Ascending aorta (tissue), 2 donors: ENCODE measurements around the gene ADK. TPM values are rescaled to one million over a fixed set of nuclear protein-coding genes. Genes with fewer than 3 reads are reported as not detected.

Experiments
- DNase-seq, 2 donors: peaks; one replicate each; pipeline ENCODE4 v3.0.0-alpha.2; 2019; ENCODE audit warnings: low spot score in 2 of 2
- H3K27ac ChIP-seq, 2 donors: fragments of 200-600 bp; sonication (generic); one replicate each; pipeline ENCODE4 v1.5.1; 2016 to 2017; ENCODE audit warnings: mild to moderate bottlenecking in 1 of 2
- H3K27me3 ChIP-seq: fragments of 200-600 bp; sonication (generic); one replicate; pipeline ENCODE4 v1.5.1; 2017
- H3K36me3 ChIP-seq, 2 donors: fragments of 200-600 bp; sonication (generic); one replicate each; pipeline ENCODE4 v1.5.1; 2016
- H3K4me1 ChIP-seq, 2 donors: fragments of 200-600 bp; sonication (generic); one replicate each; pipeline ENCODE4 v1.5.1; 2016 to 2017; ENCODE audit warnings: mild to moderate bottlenecking in 1 of 2
- H3K4me3 ChIP-seq, 2 donors: fragments of 200-600 bp; sonication (generic); one replicate each; pipeline ENCODE4 v1.5.1; 2016 to 2017; ENCODE audit warnings: mild to moderate bottlenecking in 1 of 2
- H3K9me3 ChIP-seq, 2 donors: fragments of 200-600 bp; sonication (generic); one replicate each; pipeline ENCODE4 v1.5.1; 2016
- intact Hi-C: fragments of 100-400 bp; cut with DNase I; formaldehyde crosslinking; loops from one replicate; pipeline ENCODE4 v1.15.1; 2023
- total RNA-seq: library from RNA; depleted of rRNA; stranded (reverse); fragments of >200 nt; gene quantifications from one replicate; pipeline ENCODE4 v1.1.0, GENCODE V29; 2016
- TF ChIP-seq, protein P1 (sequence below), 3 experiments: fragments of 200-600 bp in 2 of 3; fragments of 450-650 bp in 1 of 3; sonication (generic) in 2 of 3; IDR thresholded peaks; one replicate each; pipeline ENCODE4 v1.5.1; 2016 to 2019; ENCODE audit warnings: antibody characterized with exemption in 3 of 3, mild to moderate bottlenecking in 1 of 3, moderate library complexity in 1 of 3

Gene ADK
- total RNA-seq, 1 donor from 2014 or later: 2.4 TPM

DNA sequence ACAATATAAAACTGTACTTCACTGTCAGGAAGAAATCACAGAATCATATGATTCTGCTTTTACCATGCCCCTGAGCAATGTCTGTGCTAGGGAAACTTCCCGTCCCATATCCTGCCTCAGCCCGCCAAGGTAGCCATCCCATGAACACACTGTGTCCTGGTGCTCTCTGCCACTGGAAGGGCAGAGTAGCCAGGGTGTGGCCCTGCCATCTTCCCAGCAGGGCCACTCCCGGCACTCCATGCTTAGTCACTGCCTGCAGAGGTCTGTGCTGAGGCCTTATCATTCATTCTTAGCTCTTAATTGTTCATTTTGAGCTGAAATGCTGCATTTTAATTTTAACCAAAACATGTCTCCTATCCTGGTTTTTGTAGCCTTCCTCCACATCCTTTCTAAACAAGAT lies 32.2 kb upstream of the ADK start:
- no peaks in the 10 kb centered on the region for H3K4me1 ChIP-seq
- no peak for DNase-seq
- no peaks in the 10 kb centered on the region for H3K9me3 ChIP-seq
- no peaks in the 10 kb centered on the region for H3K27me3 ChIP-seq
- peaks cover 77 to 81% of the 10 kb centered on the region in 2 donors for H3K36me3 ChIP-seq
- no peak overlapping the region for H3K4me3 ChIP-seq
- TF ChIP-seq, protein P1, sequence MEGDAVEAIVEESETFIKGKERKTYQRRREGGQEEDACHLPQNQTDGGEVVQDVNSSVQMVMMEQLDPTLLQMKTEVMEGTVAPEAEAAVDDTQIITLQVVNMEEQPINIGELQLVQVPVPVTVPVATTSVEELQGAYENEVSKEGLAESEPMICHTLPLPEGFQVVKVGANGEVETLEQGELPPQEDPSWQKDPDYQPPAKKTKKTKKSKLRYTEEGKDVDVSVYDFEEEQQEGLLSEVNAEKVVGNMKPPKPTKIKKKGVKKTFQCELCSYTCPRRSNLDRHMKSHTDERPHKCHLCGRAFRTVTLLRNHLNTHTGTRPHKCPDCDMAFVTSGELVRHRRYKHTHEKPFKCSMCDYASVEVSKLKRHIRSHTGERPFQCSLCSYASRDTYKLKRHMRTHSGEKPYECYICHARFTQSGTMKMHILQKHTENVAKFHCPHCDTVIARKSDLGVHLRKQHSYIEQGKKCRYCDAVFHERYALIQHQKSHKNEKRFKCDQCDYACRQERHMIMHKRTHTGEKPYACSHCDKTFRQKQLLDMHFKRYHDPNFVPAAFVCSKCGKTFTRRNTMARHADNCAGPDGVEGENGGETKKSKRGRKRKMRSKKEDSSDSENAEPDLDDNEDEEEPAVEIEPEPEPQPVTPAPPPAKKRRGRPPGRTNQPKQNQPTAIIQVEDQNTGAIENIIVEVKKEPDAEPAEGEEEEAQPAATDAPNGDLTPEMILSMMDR (IDR thresholded peaks at IDR 0.05): no peak
- intact Hi-C loops: no loop called here
- peak overlapping the region; percentile 38 to 59 for H3K27ac ChIP-seq

DNA sequence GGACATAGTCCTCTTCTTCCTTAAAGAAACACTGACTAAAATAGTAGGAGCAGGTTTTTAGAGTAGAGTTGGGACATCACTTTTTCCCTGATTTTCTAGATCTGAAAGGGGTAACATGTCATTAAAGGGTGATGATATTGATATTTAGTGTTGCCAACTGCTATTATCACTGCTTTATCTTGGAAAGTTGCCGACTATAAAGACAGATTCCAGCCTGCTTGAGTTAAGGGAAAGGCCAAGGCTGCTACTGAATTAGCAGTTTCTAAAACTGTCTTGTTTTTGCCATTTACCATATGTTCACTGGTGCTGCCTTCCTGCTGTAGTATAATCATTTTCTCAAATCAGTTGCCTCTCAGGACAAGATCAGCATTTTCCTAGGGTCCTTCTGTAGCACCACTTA lies 30.1 kb upstream of the ADK start:
- intact Hi-C loops: no loop called here

DNA sequence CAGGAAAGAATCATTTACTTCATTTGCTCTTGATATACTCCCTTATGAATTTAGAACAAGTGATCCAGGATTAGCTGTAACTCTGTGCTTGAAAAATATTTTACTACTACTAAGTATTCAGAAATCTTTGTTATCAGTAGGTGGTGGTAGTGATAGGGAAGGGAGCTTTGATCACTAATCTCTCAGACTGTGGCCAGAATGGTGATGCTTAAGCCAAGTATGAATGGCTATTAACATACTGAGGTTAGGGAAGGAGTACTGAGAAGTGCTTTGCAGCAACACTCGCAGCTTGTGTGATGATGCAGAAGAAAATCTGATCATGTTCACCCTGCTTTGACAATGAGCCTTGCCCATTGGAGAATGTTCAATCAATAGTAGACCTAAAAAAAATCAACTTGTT lies 29.7 kb upstream of the ADK start:
- Histone ChIP-seq H3K4me1 (no peaks in the 10 kb centered on the region), H3K27me3 (no peaks in the 10 kb centered on the region), H3K4me3 (no peak overlapping the region), H3K36me3 (peaks cover 77% of the 10 kb centered on the region in 2 donors), H3K27ac (peak overlapping the region in 1 of 2 donors; percentile 26), H3K9me3 (no peaks in the 10 kb centered on the region)
- intact Hi-C loops: no loop called here
- TF ChIP-seq, protein P1 (IDR thresholded peaks at IDR 0.05): no peak
- DNase-seq: no peak

More for the DNA sequence above, 30.1 kb upstream of the ADK start:
- no peaks in the 10 kb centered on the region for H3K4me1 ChIP-seq
- no peak for DNase-seq
- H3K27me3 ChIP-seq: no peaks in the 10 kb centered on the region
- H3K27ac ChIP-seq: peak overlapping the region in 1 of 2 donors; percentile 26
- TF ChIP-seq, protein P1 (IDR thresholded peaks at IDR 0.05): no peak
- H3K4me3 ChIP-seq: no peak overlapping the region
- H3K9me3 ChIP-seq: no peaks in the 10 kb centered on the region
- H3K36me3 ChIP-seq: peaks cover 77% of the 10 kb centered on the region in 2 donors

DNA sequence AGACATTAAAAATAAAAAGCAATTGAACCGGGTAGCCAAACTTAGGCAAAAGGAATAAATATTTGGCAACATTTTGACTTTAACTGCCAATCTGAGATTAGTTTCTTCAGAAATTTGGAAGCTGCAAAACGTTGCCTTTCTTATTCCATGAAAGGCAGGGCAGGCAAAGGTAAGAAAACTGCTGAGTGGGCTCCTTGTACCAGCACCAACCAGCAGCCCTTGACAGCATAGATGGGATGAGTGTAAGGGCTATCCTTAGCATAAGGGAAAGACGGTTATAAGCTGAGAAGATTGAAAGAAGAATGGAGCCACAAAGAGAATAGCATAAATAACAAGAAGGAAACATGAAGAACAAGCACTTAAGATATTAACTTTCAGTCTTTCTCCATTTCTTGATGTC lies 29.0 kb upstream of the ADK start:
- intact Hi-C loops: no loop called here
- DNase-seq: no peak
- H3K9me3 ChIP-seq: no peaks in the 10 kb centered on the region
- peaks cover 75 to 76% of the 10 kb centered on the region in 2 donors for H3K36me3 ChIP-seq
- TF ChIP-seq, protein P1 (IDR thresholded peaks at IDR 0.05): no peak
- H3K27me3 ChIP-seq: no peaks in the 10 kb centered on the region
- H3K4me1 ChIP-seq: no peaks in the 10 kb centered on the region
- H3K27ac ChIP-seq: no peak overlapping the region
- no peak overlapping the region for H3K4me3 ChIP-seq

DNA sequence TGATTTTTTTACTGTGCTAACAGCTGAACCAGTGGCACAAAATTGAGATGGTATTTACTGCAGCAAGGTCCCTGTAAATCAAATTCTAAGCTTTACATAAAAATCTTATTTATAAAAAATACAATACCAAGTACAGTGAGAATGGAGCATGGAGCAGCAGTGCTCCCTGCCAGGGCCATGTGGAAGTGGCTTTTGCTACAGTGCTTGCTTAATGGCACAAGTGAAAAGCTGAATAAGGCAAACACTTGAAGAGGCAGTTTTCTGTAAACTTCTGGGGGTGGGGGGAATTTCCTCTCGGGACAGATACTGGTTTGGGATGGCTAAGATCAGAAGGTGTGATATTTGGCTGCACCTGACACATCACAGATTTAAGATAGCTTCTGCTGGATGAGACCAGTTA lies 27.9 kb upstream of the ADK start:
- H3K4me1 ChIP-seq: no peaks in the 10 kb centered on the region
- H3K36me3 ChIP-seq: peaks cover 67 to 73% of the 10 kb centered on the region in 2 donors
- H3K27ac ChIP-seq: peak overlapping the region in 1 of 2 donors; percentile 1
- DNase-seq: no peak
- intact Hi-C loops: no loop called here
- no peak overlapping the region for H3K4me3 ChIP-seq
- TF ChIP-seq, protein P1 (IDR thresholded peaks at IDR 0.05): no peak
- no peaks in the 10 kb centered on the region for H3K9me3 ChIP-seq
- no peaks in the 10 kb centered on the region for H3K27me3 ChIP-seq
